ENCODE results near the gene SLC39A12.

GRCh38 chr10:17974505-17974904, 22.8 kb downstream of the SLC39A12 start:
- TF ChIP-seq, protein P1, sequence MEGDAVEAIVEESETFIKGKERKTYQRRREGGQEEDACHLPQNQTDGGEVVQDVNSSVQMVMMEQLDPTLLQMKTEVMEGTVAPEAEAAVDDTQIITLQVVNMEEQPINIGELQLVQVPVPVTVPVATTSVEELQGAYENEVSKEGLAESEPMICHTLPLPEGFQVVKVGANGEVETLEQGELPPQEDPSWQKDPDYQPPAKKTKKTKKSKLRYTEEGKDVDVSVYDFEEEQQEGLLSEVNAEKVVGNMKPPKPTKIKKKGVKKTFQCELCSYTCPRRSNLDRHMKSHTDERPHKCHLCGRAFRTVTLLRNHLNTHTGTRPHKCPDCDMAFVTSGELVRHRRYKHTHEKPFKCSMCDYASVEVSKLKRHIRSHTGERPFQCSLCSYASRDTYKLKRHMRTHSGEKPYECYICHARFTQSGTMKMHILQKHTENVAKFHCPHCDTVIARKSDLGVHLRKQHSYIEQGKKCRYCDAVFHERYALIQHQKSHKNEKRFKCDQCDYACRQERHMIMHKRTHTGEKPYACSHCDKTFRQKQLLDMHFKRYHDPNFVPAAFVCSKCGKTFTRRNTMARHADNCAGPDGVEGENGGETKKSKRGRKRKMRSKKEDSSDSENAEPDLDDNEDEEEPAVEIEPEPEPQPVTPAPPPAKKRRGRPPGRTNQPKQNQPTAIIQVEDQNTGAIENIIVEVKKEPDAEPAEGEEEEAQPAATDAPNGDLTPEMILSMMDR (IDR thresholded peaks at IDR 0.05) = no peak
- no peak for TF ChIP-seq POLR2A (IDR thresholded peaks at IDR 0.05; ENCODE audit: low read depth)
